KMS-11 (cell line): ENCODE data around the gene SHKBP1.
"Not testable (repeated sequence)": the region's sequence is repeated elsewhere in the genome, so short reads cannot be mapped to it uniquely, and the experiment has no call there.

Experiments used
- H2AFZ ChIP-seq: fragments of 200-600 bp; sonication (generic); 2 replicates; pipeline ENCODE4 v1.6.1; 2016; ENCODE audit warnings: antibody characterized with exemption, mixed run types, low read depth
- H3K27ac ChIP-seq: fragments of 200-600 bp; sonication (generic); 2 replicates; pipeline ENCODE4 v1.6.1; 2016; ENCODE audit warnings: mild to moderate bottlenecking, mixed run types
- H3K27me3 ChIP-seq: fragments of 200-600 bp; sonication (generic); 2 replicates; pipeline ENCODE4 v1.6.1; 2017; ENCODE audit warnings: mild to moderate bottlenecking, low read depth, mixed run types, moderate library complexity; ENCODE audit not compliant: insufficient read depth
- H3K36me3 ChIP-seq: fragments of 200-600 bp; sonication (generic); 2 replicates; pipeline ENCODE4 v1.6.1; 2017; ENCODE audit warnings: mild to moderate bottlenecking, mixed run types; ENCODE audit not compliant: insufficient read depth
- H3K4me1 ChIP-seq: fragments of 200-600 bp; sonication (generic); 2 replicates; pipeline ENCODE4 v1.6.1; 2016; ENCODE audit warnings: mild to moderate bottlenecking, low read depth, mixed run types; ENCODE audit not compliant: poor library complexity, severe bottlenecking
- H3K4me2 ChIP-seq: fragments of 200-600 bp; sonication (generic); 2 replicates; pipeline ENCODE4 v1.7.0; 2016; ENCODE audit warnings: mild to moderate bottlenecking, mixed run types
- H3K4me3 ChIP-seq: fragments of 200-600 bp; sonication (generic); IDR thresholded peaks from 2 replicates; pipeline ENCODE4 v1.6.1; 2017; ENCODE audit warnings: low read depth, low read length, mixed read lengths; ENCODE audit not compliant: insufficient read depth
- H3K79me2 ChIP-seq: fragments of 200-600 bp; sonication (generic); 2 replicates; pipeline ENCODE4 v1.6.1; 2016; ENCODE audit warnings: low read depth, mixed run types; ENCODE audit not compliant: insufficient read depth
- H3K9ac ChIP-seq: fragments of 200-600 bp; sonication (generic); 2 replicates; pipeline ENCODE4 v1.6.1; 2016; ENCODE audit warnings: mild to moderate bottlenecking, mixed run types
- H4K20me1 ChIP-seq: fragments of 200-600 bp; sonication (generic); 2 replicates; pipeline ENCODE4 v1.6.1; 2016; ENCODE audit warnings: mild to moderate bottlenecking, mixed run types; ENCODE audit not compliant: insufficient read depth
- CTCF ChIP-seq: fragments of 200-600 bp; sonication (generic); conservative IDR thresholded peaks from 2 replicates; pipeline ENCODE4 v1.6.1; 2017; ENCODE audit warnings: low read depth, mild to moderate bottlenecking, antibody characterized with exemption, low read length, moderate library complexity, mixed read lengths

Gene SHKBP1

DNA sequence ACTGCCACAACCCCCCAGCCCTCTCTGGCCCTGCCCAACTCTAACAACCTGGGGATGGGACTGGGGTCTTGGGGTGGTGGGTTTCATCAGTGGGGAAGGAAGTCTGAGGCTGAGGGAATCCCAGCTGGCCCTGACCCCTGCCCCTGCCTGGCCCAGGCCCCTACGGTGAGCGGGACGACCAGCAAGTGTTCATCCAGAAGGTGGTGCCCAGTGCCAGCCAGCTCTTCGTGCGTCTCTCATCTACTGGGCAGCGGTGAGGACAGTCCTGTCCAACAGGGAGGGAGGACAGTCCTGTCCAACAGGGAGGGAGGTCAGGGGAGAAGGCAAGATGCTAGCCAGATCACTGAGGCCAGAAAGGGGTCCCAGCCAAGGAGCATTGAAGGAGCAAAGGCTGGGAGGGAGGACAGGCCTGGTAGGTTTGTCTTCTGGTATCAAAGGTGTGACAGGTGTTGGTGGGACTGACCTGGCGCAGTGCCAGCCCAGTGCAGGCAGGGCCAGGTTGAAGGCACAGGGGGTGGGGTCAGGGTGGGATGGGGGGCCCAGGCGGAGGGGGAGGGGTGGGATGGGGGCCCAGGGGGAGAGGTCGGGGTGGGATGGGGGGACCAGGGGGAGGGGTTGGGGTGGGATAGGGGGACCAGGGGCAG is 12.4 kb downstream of the SHKBP1 start:
- Histone ChIP-seq H3K4me1 (peaks cover 11% of the 10 kb centered on the region), H3K9ac (no peak overlapping the region), H3K79me2 (no peaks in the 10 kb centered on the region), H3K27me3 (no peaks in the 10 kb centered on the region), H4K20me1 (no peaks in the 10 kb centered on the region), H3K27ac (no peak overlapping the region), H2AFZ (no peak overlapping the region), H3K36me3 (no peaks in the 10 kb centered on the region), H3K4me3 (no peak overlapping the region), H3K4me2 (no peak overlapping the region)
- TF ChIP-seq CTCF = no peak

- no peak overlapping the region for H2AFZ ChIP-seq
- H3K27ac ChIP-seq = no peak overlapping the region
- H3K36me3 ChIP-seq = no peaks in the 10 kb centered on the region
- no peak overlapping the region for H3K4me3 ChIP-seq
- TF ChIP-seq CTCF = no peak
- H4K20me1 ChIP-seq = no peaks in the 10 kb centered on the region
- H3K27me3 ChIP-seq = no peaks in the 10 kb centered on the region
- no peak overlapping the region for H3K9ac ChIP-seq
- peaks cover 11% of the 10 kb centered on the region for H3K4me1 ChIP-seq
- no peak overlapping the region for H3K4me2 ChIP-seq
- H3K79me2 ChIP-seq = no peaks in the 10 kb centered on the region
These were observed 13.1 kb downstream of the SHKBP1 start for GRCh38 chr19:40589591-40590429.

DNA sequence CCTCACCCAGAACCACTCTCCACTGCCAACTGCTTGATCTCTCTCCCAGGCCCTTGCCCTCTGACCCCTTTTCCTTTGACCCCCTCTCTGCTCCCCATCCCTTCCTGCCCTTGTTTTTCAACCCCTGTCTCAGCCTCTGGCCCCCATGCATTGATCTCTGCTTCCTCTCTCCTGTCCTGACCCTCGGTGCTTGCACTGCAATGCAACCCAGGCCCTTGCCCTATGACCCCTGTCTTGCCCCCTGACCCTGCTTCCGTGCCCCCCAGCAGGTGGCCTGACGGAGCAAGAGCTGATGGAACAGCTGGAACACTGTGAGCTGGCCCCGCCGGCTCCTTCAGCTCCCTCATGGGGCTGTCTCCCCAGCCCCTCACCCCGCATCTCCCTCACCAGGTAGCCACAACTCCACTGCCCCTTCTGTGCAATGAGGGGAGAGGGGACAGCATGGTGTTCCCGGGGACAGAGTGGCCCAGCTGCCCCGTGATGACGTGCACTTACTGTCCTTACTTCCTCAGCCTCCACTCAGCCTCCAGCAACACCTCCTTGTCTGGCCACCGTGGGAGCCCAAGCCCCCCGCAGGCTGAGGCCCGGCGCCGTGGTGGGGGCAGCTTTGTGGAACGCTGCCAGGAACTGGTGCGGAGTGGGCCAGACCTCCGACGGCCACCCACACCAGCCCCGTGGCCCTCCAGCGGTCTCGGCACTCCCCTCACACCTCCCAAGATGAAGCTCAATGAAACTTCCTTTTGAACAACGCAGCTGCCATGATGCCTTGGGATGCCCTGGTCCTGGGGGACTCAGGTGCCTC is 14.0 kb downstream of the SHKBP1 start:
- no peaks in the 10 kb centered on the region for H4K20me1 ChIP-seq
- H3K27ac ChIP-seq = no peak overlapping the region
- no peaks in the 10 kb centered on the region for H3K36me3 ChIP-seq
- no peak for TF ChIP-seq CTCF
- peaks cover 11% of the 10 kb centered on the region for H3K4me1 ChIP-seq
- H3K27me3 ChIP-seq = no peaks in the 10 kb centered on the region
- H3K4me2 ChIP-seq = no peak overlapping the region
- no peaks in the 10 kb centered on the region for H3K79me2 ChIP-seq
- H2AFZ ChIP-seq = no peak overlapping the region
- no peak overlapping the region for H3K9ac ChIP-seq
- no peak overlapping the region for H3K4me3 ChIP-seq

GRCh38 chr19:40591724-40592123 is 15.1 kb downstream of the SHKBP1 start:
- not testable (repeated sequence) for H3K9ac ChIP-seq, H3K27ac ChIP-seq
- peak overlapping the region; percentile 15; the same call in 1 of the 2 replicates for H3K4me2 ChIP-seq

More at GRCh38 chr19:40591724-40592123, 15.1 kb downstream of the SHKBP1 start:
- H4K20me1 ChIP-seq, H2AFZ ChIP-seq, H3K27me3 ChIP-seq, H3K36me3 ChIP-seq, H3K79me2 ChIP-seq, H3K4me3 ChIP-seq: not testable (repeated sequence)
- H3K4me1 ChIP-seq = peaks cover 15% of the 10 kb centered on the region
